Keratinocyte (primary cell): ENCODE data around the gene ERCC6L2.

Experiments used
- EZH2 ChIP-seq: IDR thresholded peaks from one replicate; pipeline ENCODE4 v1.6.1; 2012; ENCODE audit warnings: inconsistent platforms, mild to moderate bottlenecking, low read length, moderate library complexity
- TF ChIP-seq, protein P1 (sequence below), 3 experiments: IDR thresholded peaks in 1 of 3; conservative IDR thresholded peaks in 1 of 3; optimal IDR thresholded peaks in 1 of 3; 2 replicates in 2 of 3; 3 replicates in 1 of 3; pipeline versions ENCODE3 to v1.5.1; 2011; ENCODE audit warnings: low read length in 3 of 3, mild to moderate bottlenecking in 3 of 3, moderate library complexity in 2 of 3, control low read depth in 1 of 3, inconsistent platforms in 1 of 3; ENCODE audit not compliant: insufficient read depth in 2 of 3; ENCODE audit errors: extremely low read depth in 1 of 3

- TF ChIP-seq, protein P1, sequence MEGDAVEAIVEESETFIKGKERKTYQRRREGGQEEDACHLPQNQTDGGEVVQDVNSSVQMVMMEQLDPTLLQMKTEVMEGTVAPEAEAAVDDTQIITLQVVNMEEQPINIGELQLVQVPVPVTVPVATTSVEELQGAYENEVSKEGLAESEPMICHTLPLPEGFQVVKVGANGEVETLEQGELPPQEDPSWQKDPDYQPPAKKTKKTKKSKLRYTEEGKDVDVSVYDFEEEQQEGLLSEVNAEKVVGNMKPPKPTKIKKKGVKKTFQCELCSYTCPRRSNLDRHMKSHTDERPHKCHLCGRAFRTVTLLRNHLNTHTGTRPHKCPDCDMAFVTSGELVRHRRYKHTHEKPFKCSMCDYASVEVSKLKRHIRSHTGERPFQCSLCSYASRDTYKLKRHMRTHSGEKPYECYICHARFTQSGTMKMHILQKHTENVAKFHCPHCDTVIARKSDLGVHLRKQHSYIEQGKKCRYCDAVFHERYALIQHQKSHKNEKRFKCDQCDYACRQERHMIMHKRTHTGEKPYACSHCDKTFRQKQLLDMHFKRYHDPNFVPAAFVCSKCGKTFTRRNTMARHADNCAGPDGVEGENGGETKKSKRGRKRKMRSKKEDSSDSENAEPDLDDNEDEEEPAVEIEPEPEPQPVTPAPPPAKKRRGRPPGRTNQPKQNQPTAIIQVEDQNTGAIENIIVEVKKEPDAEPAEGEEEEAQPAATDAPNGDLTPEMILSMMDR (optimal IDR thresholded peaks at IDR 0.05 in 1 of 3, IDR thresholded peaks at IDR 0.05 in 1 of 3, conservative IDR thresholded peaks at IDR 0.05 in 1 of 3; ENCODE audit: extremely low read depth in 1 of 3, insufficient read depth in 2 of 3, low read length in 3 of 3): no peak
- no peak for TF ChIP-seq EZH2
Observed at GRCh38 chr9:96006961-96007360, 131.5 kb downstream of the ERCC6L2 start.
